ENCODE data around the gene ABCC5.

DNA sequence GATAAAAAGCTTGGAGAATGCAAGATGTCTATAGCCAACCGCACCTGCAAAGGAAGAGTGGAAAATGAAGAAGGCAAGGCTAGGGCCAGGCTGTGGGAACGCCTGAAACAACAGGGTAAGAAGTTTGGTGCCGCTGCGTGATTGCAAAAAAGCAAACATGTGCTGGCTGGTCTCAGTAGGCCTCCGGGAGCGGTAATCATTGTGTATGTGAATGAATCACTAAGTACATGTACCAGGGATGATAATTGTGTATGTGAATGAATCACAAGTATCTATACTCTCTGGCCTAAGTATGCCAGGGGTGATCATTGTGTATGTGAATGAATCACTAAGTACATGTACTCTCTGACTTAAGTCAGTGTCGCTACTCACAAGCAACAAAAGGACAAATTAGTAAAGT lies 92.7 kb downstream of the ABCC5 start:
- TF ChIP-seq POLR2AphosphoS5 (IDR thresholded peaks at IDR 0.05; ENCODE audit: low read depth, low read length) (no peak), SIN3A (IDR thresholded peaks at IDR 0.05; ENCODE audit: borderline replicate concordance, insufficient read depth, low read length) (no peak)
- TF ChIP-seq, protein P1, sequence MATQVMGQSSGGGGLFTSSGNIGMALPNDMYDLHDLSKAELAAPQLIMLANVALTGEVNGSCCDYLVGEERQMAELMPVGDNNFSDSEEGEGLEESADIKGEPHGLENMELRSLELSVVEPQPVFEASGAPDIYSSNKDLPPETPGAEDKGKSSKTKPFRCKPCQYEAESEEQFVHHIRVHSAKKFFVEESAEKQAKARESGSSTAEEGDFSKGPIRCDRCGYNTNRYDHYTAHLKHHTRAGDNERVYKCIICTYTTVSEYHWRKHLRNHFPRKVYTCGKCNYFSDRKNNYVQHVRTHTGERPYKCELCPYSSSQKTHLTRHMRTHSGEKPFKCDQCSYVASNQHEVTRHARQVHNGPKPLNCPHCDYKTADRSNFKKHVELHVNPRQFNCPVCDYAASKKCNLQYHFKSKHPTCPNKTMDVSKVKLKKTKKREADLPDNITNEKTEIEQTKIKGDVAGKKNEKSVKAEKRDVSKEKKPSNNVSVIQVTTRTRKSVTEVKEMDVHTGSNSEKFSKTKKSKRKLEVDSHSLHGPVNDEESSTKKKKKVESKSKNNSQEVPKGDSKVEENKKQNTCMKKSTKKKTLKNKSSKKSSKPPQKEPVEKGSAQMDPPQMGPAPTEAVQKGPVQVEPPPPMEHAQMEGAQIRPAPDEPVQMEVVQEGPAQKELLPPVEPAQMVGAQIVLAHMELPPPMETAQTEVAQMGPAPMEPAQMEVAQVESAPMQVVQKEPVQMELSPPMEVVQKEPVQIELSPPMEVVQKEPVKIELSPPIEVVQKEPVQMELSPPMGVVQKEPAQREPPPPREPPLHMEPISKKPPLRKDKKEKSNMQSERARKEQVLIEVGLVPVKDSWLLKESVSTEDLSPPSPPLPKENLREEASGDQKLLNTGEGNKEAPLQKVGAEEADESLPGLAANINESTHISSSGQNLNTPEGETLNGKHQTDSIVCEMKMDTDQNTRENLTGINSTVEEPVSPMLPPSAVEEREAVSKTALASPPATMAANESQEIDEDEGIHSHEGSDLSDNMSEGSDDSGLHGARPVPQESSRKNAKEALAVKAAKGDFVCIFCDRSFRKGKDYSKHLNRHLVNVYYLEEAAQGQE (IDR thresholded peaks at IDR 0.05; ENCODE audit: insufficient read depth in 1 of 2, low read depth in 2 of 2, low read length in 2 of 2), result no peak

Data from PFSK-1 (cell line).